GM04504 (cell line): ENCODE results near the gene CYFIP1.
"Not testable (repeated sequence)": the region's sequence is repeated elsewhere in the genome, so short reads cannot be mapped to it uniquely, and the experiment has no call there.

ENCODE experiments used
- DNase-seq: peaks from one replicate; pipeline ENCODE4 v3.0.0-alpha.2; 2012; ENCODE audit warnings: low read depth

Gene CYFIP1

DNA sequence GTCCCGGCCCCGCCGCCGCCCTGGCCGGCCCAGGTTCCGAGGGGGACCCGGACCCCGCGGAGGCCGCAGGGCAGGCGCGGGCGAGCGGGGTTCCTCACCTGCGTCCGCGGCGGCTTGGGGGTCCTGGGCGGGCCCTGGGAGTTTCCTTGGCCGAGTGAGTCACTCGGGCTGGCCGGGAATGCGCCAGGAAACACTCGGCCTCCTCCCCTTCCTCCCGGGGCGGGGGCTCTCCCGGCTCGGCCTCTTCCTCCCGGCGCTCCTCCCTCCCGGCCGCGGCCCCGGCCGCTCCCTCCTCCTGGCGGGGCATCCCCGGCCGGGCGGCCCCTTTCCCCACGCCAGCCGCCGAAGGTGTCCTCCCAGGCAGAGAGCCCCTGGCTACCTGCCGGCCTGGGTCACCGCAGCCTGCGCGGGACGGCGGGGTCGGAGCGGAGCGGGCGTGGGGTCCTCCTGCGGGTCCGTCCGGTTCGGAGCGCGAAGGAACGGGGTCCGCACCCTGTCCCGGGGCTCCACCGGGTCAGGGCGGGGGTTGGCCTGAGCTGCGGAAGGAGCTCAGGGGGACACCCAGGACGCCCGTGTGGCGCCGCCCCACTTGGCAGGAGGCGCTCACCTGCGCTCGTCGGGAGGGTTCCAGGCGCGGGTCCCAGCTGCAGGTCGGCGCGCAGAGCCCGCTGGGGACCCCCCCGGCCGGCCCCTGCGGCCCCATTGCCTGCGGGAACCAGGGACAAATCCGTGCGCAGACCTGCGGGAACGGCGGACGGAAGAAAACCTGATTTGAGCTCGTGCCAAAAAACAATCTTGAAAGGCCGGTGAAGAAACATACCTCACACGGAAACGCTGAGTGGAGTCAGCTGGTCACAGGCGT lies at the start of gene CYFIP1:
Gene CYFIP1 (minus strand): TSS at position 180 of the 862 bp plus-strand sequence. CDS start 33,083 bp downstream, outside the sequence.
- DNase-seq = peak; percentile 65

- no peak for DNase-seq
Observed at GRCh38 chr15:23026218-23026617, 46.0 kb upstream of the CYFIP1 start.

DNA sequence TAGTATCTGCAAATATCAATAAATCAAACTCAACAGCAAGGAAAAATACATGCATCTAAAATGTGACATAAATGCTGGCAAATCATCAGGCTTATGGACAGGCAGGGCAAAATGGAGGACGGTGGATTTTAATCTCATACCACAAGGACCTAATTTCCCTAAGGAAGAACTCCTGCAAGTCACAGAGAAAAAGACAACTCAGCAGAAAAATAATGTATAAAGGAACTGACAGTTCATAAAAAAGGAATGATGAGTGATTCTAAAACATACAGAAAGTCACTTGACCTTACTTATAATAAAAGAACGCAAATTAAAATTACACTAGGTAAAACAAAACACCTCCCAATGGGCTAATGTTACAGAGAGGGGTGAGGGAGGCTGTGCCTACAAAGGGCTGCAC lies 42.0 kb upstream of the CYFIP1 start:
- no peak for DNase-seq

- DNase-seq = no peak
Observed at GRCh38 chr15:23014394-23015000, 34.3 kb upstream of the CYFIP1 start.

DNA sequence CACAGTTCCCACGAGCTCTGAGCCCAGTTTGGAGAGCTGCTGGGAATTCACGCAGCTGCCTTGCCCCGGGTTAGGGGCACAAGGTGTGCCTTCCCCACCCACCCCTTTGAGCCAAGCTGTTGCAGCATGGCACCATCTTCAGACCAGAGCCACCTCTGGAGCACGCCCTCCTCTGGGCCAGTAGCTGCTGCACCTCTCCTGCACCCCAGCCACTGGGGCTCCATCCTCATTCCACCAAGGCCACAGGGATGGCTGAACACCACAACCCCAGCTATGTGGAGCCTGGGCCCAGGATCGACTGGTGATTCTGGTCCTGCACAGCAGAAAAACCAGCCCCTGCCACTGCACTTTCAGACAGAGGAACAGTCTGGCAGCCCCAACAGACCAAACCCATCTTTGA lies 33.5 kb upstream of the CYFIP1 start:
- no peak for DNase-seq

DNA sequence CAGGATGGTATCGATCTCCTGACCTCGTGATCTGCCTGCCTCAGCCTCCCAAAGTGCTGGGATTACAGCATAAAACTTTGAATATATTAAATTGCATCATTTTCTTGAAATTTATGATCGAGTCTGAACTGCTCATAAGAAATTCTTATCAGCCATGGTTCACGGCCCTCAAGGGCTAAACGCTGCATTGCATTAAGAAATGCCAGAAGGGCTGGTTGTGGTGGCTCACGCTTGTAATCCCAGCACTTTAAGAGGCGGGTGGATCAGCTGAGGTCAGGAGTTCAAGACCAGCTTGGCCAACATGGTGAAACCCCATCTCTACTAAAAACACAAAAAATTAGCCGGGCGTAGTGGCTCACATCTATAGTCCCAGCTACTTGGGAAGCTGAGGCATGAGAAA lies 32.4 kb upstream of the CYFIP1 start:
- not testable (repeated sequence) for DNase-seq

DNA sequence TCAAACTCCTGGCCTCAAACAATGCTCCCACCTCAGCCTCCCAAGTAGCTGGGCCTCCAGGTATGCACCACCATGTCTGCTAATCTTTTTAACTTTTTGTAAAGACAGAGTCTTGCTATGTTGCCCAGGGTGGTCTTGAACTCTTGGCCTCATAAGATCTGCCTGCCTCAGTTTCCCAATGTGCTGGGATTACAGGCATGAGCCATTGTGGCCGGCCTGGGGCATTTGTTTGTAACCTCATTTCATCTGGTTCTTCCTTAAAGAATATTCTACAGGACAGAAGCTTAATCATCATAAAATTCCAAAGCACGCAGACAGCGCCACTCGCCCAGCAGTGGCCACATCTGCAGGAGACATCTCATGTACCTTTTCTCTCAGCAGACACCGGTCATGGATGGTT lies 23.6 kb upstream of the CYFIP1 start:
- DNase-seq = no peak

- DNase-seq = no peak
Observed at GRCh38 chr15:23002920-23003319, 22.8 kb upstream of the CYFIP1 start.

DNA sequence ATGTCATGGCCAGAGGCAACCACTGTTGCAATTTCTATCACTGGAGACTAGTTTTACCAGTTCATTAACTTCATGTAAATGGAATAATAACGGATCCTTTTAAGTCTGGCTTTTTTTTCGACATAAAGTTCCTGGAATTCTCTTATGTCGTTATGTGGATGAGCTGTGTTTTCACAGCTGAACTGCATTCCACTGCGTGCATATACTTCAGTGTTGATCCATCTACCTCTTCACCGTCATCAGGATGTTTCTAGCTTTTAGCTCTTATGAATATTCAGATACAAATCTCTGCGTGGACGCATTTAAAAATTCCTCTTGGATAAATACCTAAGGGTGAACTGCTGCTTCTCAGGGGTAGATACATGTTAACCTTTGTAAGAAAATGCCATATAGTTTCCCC lies 15.6 kb upstream of the CYFIP1 start:
- no peak for DNase-seq

DNA sequence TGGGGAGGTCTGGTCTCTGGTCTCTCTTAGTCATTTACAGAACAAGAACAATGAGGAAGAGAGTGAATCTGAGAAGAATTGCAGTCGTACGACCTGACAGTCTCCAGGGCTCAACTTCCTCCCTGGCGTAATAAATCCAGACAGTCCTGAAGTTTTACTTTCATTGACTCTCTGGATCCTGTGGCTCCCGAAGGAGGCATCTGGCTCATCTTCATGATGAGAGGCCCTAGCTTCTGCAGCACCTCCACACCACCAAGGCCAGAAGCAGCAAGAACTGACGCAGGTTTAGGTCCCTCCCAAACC lies 11.8 kb upstream of the CYFIP1 start:
- DNase-seq = no peak

DNA sequence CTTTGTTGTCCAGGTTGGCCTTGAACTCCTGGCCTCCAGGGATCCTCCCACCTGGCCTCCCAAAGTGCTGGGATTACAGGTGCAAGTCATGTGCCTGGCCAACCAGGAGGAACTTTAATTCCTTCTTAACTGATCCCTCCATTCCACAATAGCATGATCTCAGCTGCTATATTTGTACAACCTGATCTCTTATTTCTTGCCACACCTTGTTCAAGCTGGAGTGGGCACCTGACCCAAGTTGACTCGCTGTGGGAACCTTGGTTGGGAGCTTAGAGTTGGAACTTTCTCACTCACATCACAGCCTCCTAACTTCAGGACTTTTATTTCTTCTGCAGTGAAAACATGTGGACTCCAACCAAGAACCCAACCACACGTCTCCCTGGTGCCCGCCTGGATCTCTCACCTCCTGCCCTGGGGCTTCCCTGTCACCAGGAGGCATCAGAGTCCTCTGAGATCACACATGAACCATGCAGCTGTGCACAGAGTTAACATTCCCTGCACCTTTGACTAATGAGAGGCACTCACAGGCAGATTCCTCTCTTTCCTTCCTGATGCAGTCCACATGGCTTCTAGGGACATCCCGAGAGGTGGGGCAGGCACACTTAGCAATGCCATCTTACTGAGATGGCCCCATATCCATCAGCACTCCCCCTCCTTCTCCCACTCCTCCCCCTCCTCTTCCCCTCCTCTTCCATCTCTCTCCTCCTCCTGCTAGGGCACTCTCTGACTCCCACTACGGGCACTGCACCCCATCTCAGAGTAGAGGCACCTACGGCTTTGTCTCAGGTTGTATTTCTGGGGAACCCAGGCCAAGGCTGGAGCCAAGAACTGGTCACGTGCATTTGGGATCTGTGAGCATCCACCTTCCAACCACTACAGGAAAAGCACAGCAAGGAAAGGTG lies 9.7 kb upstream of the CYFIP1 start:
- no peak for DNase-seq

GRCh38 chr15:22988811-22989210 lies 8.6 kb upstream of the CYFIP1 start:
- DNase-seq = no peak

- DNase-seq = not testable (repeated sequence)
Observed at GRCh38 chr15:22981931-22982330, 1.8 kb upstream of the CYFIP1 start.

DNA sequence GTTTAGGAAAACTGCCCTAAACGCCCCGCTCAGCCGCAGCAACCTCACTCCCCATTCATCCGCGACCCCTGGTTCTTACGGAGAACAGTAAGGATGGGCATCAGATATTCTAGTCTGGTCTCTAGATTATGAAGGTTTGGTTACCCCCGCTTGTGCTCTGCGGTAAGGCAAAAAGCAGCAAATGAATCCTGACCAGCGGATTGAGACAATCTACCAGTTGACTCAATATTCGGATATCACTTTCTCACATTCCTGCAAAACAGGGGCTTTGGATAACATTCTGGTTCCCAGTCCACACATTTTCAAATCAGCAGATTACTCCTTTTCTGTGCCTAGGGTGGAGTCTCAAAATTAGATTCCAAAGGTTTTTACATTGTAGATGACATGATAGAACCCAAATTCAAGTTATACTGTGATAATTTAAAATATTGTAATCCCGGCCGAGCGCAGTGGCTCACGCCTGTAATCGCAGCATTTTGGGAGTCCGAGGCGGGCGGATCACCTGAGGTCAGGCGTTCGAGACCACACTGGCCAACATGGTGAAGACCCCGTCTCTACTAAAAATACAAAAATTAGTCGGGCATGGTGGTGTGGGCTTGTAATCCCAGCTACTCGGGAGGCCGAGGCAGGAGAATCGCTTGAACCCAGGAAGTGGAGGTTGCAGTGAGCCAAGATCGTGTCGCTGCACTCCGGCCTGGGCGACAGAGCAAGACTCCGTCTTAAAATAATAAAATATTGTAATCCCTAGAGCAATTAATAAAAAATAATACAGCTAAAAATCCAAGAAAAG lies 1.1 kb upstream of the CYFIP1 start:
- DNase-seq = no peak

- DNase-seq = no peak
Observed at GRCh38 chr15:22979238-22980188, 655 bp downstream of the CYFIP1 start.

DNA sequence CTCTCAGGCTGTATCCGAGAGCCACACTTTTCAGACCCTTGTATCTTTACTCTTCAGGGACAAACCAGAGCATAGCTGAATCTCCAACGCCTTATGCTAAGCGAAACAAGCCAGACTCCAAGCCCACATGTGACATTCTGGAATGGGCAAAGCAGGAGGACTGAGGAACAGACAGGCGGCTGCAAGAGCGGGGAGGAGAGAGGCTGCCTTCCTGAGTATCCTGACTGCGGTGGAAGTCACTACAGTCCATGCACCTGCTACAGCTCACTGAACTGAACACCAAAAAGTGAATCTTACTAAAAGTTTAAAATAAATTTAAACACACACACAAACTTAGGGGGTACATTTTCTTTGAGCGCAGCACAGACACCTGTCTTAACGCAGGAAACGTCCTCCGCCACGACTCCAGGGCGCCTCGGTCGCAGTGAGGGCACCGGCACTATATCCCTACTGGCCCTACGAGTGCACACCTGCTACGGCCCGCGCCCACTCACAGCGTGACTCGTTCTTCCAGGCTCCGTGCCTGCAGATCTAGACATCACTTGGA lies 1.4 kb downstream of the CYFIP1 start:
- no peak for DNase-seq

- no peak for DNase-seq
Observed at GRCh38 chr15:22974745-22975144, 5.4 kb downstream of the CYFIP1 start.

GRCh38 chr15:22973987-22974386 lies 6.2 kb downstream of the CYFIP1 start:
- no peak for DNase-seq

- no peak for DNase-seq
Observed at GRCh38 chr15:22973286-22973685, 6.9 kb downstream of the CYFIP1 start.

GRCh38 chr15:22969489-22969888 lies 10.7 kb downstream of the CYFIP1 start:
- DNase-seq = no peak
